CMK (cell line): ENCODE data around the gene VTI1B.

Source experiments
- DNase-seq: peaks from one replicate; pipeline ENCODE4 v3.0.0-alpha.2; 2010; ENCODE audit warnings: low read depth

VTI1B gene

GRCh38 chr14:67675219-67675582, 769 bp upstream of the VTI1B start:
- DNase-seq: no peak

- DNase-seq: no peak
Observed at GRCh38 chr14:67674139-67674479, 323 bp downstream of the VTI1B start.

- DNase-seq: no peak
Observed at GRCh38 chr14:67673451-67673850, 981 bp downstream of the VTI1B start.

- DNase-seq: no peak
Observed at GRCh38 chr14:67668559-67668958, 5.9 kb downstream of the VTI1B start.

GRCh38 chr14:67666750-67667449, 7.5 kb downstream of the VTI1B start:
- no peak for DNase-seq

GRCh38 chr14:67665868-67666267, 8.6 kb downstream of the VTI1B start:
- DNase-seq: no peak

- no peak for DNase-seq
Observed at GRCh38 chr14:67663633-67664032, 10.8 kb downstream of the VTI1B start.

GRCh38 chr14:67653651-67654280, 20.7 kb downstream of the VTI1B start:
- DNase-seq: no peak

GRCh38 chr14:67652189-67652588, 22.2 kb downstream of the VTI1B start:
- no peak for DNase-seq

- DNase-seq: no peak
Observed at GRCh38 chr14:67650694-67651093, 23.7 kb downstream of the VTI1B start.

- DNase-seq: no peak
Observed at GRCh38 chr14:67650151-67650550, 24.3 kb downstream of the VTI1B start.

GRCh38 chr14:67646131-67646530, 28.3 kb downstream of the VTI1B start:
- no peak for DNase-seq

GRCh38 chr14:67645414-67645813, 29.0 kb downstream of the VTI1B start:
- DNase-seq: no peak

- DNase-seq: no peak
Observed at GRCh38 chr14:67644428-67644827, 30.0 kb downstream of the VTI1B start.

GRCh38 chr14:67643713-67644112, 30.7 kb downstream of the VTI1B start:
- DNase-seq: no peak

GRCh38 chr14:67641902-67642749, 32.3 kb downstream of the VTI1B start:
- DNase-seq: no peak

GRCh38 chr14:67641480-67641879, 33.0 kb downstream of the VTI1B start:
- DNase-seq: no peak

- no peak for DNase-seq
Observed at GRCh38 chr14:67638642-67639041, 35.8 kb downstream of the VTI1B start.

- DNase-seq: no peak
Observed at GRCh38 chr14:67636361-67636919, 38.0 kb downstream of the VTI1B start.

GRCh38 chr14:67633451-67634147, 40.8 kb downstream of the VTI1B start:
- no peak for DNase-seq

- DNase-seq: no peak
Observed at GRCh38 chr14:67630938-67631337, 43.5 kb downstream of the VTI1B start.

GRCh38 chr14:67630186-67630585, 44.2 kb downstream of the VTI1B start:
- no peak for DNase-seq
